ENCODE results near the gene NANOS2. TPM values are rescaled to one million over a fixed set of nuclear protein-coding genes. Genes with fewer than 3 reads are reported as not detected.

NANOS2 gene
- total and polyA plus RNA-seq, 2 experiments from 2014 or later, result not detected

DNA sequence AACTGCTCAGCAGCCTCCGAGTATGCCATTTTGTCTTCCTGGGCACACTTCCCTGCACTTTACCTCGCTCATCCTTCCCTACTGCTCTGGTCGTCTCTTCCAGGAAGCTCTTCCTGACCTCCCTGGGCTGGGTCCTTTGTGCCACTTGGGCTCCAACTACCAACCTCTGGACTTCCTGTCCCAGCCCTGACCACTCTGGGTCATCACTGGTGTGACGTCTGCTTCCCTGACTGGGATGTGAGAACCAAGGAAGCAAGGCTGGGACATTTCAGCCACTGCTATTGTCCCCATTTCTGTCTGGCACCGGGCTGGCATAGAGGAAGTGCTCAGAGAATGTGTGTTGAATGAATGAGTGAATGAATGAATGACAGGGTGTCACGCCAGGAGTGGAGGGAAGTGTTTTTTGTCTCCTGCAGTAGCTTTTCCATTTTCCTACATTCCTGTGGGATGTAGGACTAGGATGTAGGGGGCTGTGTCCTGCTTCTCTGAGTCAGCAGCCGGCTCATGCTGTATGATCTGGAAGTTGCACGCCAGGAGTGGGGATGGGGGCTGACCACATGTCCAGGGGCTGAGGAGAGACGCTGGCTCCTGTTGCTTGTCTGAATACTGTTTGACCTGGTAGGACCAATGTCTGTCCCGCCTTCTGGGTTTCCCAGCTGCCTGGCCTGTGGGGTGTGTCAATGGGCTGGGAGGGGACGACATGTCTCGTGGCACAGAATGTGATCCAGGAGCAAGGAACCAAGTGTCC is 44.4 kb upstream of the NANOS2 start:
- TF ChIP-seq EZH2 (IDR thresholded peaks at IDR 0.05; ENCODE audit: insufficient read depth, poor library complexity, severe bottlenecking) (no peak), EZH2phosphoT487 (IDR thresholded peaks at IDR 0.05; ENCODE audit: insufficient read depth, low read depth) (no peak)
- no peak for DNase-seq
- Histone ChIP-seq H3K36me3 (ENCODE audit: low read depth) (no peaks in the 10 kb centered on the region), H3K9me2 (ENCODE audit: insufficient read depth) (no peaks in the 10 kb centered on the region), H4K20me1 (ENCODE audit: insufficient read depth) (no peaks in the 10 kb centered on the region), H3K4me3 (no peak overlapping the region), H3K27ac (no peak overlapping the region), H3K9me3 (ENCODE audit: low read depth) (no peaks in the 10 kb centered on the region), H2AFZ (no peak overlapping the region), H3K4me1 (ENCODE audit: insufficient read depth) (no peaks in the 10 kb centered on the region), H3K79me2 (ENCODE audit: insufficient read depth) (no peaks in the 10 kb centered on the region), H3F3A (ENCODE audit: insufficient read depth) (no peaks in the 10 kb centered on the region), H3K4me2 (ENCODE audit: unreplicated experiment) (no peak overlapping the region), H3K9ac (no peak overlapping the region), H3K27me3 (replicated peaks; ENCODE audit: insufficient read depth) (peaks cover 16% of the 10 kb centered on the region)
- 51 to 53% methylated on average over 12 of the region's 12 CpGs for WGBS, 2 experiments (ENCODE audit: low coverage in 1 of 2, low lambda C conversion rate in 2 of 2, missing lambda C conversion rate in 2 of 2)
- in situ Hi-C loops (cut with MboI), result no loop called here

DNA sequence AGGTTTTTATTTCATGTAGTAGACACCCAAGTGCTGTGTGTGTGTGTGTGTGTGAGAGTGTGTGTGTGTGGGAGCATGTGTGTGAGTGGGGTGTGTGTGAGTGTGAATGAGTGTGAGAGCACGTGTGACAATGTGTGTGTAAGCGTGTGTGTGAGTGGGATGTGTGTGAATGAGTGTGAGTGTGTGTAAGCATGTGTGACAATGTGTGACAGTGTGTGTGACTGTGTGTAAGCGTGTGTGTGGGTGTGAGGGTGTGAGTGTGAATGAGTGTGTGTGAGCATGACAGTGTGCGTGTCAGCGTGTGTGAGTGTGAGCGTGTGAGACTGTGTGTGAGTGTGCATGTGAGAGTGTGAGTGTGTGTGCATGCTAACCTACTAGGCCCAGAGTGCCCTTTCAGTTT is 43.7 kb upstream of the NANOS2 start:
- Histone ChIP-seq H3K9me2 (ENCODE audit: insufficient read depth) (no peaks in the 10 kb centered on the region), H3F3A (ENCODE audit: insufficient read depth) (no peaks in the 10 kb centered on the region), H4K20me1 (ENCODE audit: insufficient read depth) (no peaks in the 10 kb centered on the region), H3K79me2 (ENCODE audit: insufficient read depth) (no peaks in the 10 kb centered on the region), H3K36me3 (ENCODE audit: low read depth) (no peaks in the 10 kb centered on the region), H3K4me2 (ENCODE audit: unreplicated experiment) (no peak overlapping the region), H2AFZ (no peak overlapping the region), H3K27me3 (replicated peaks; ENCODE audit: insufficient read depth) (peaks cover 16% of the 10 kb centered on the region), H3K9me3 (ENCODE audit: low read depth) (no peaks in the 10 kb centered on the region), H3K27ac (no peak overlapping the region), H3K9ac (no peak overlapping the region), H3K4me1 (ENCODE audit: insufficient read depth) (no peaks in the 10 kb centered on the region), H3K4me3 (no peak overlapping the region)
- in situ Hi-C loops (cut with MboI), result no loop called here
- DNase-seq, result no peak
- WGBS, 2 experiments (ENCODE audit: low coverage in 1 of 2, low lambda C conversion rate in 2 of 2, missing lambda C conversion rate in 2 of 2), result 59 to 69% methylated on average over 6 of the region's 6 CpGs
- no peak for TF ChIP-seq EZH2phosphoT487 (IDR thresholded peaks at IDR 0.05; ENCODE audit: insufficient read depth, low read depth)
- TF ChIP-seq EZH2 (IDR thresholded peaks at IDR 0.05; ENCODE audit: insufficient read depth, poor library complexity, severe bottlenecking), result no peak

DNA sequence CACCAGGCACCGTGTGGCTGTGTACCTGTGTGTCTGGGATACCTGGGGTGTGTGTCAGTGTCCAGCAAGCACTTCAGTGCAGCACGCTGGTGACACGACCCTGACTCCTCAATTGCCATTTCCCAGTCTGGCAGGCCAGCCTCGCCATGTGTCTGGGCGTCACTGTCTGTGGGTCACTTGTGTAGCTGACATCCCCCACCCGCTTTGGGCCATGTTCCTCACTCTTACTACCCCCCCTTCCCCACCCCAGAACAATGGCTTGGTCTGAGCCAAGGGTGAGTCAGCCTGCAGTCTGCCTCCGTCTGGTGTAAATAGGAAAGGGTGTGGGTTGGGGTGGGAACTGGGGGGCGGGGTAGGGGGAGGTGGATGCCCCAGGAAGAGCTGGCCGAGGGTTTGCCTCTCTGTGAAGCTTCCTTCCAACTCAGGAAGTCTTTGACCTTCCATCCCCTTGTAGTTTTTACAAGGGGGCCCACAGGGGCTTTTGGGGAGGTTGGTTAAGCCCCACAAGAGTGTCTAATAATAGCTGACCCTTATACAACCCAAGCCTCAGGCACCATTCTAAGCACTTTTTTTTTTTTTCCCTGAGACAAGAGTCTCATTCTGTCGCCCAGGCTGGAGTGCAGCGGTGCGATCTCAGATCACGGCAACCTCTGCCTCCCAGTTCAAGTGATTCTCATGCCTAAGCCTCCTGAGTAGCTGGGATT is 41.5 kb upstream of the NANOS2 start:
- no peak for TF ChIP-seq EZH2phosphoT487 (IDR thresholded peaks at IDR 0.05; ENCODE audit: insufficient read depth, low read depth)
- TF ChIP-seq EZH2 (IDR thresholded peaks at IDR 0.05; ENCODE audit: insufficient read depth, poor library complexity, severe bottlenecking), result no peak
- Histone ChIP-seq H3K27ac (no peak overlapping the region), H2AFZ (no peak overlapping the region)

DNA sequence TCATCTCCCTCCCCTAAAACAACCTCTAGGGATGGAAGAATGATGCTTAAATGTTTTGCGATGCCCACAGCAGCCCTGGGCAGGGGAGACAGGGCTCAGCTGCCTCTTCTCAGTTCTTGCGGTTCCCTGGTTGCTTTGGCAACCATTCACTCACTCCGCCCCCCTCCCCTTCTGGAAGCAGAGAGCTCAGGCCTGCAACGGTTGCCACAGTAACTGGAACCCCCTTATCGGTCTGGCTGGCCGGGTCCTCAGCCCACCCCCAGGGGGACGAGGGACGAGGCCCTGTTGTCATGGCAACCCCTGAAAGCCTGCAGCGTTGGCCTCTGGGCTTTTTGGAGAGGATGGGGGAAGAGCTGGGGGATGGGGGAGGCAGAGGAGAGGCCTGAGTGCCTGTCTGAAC is 39.6 kb upstream of the NANOS2 start:
- no peak for DNase-seq
- no peaks in the 10 kb centered on the region for H3F3A ChIP-seq (ENCODE audit: insufficient read depth)
- in situ Hi-C loops (cut with MboI), result no loop called here
- no peak overlapping the region for H3K9ac ChIP-seq
- no peaks in the 10 kb centered on the region for H3K9me3 ChIP-seq (ENCODE audit: low read depth)
- H3K27ac ChIP-seq, result no peak overlapping the region
- no peaks in the 10 kb centered on the region for H3K36me3 ChIP-seq (ENCODE audit: low read depth)
- H3K79me2 ChIP-seq (ENCODE audit: insufficient read depth), result no peaks in the 10 kb centered on the region
- H4K20me1 ChIP-seq (ENCODE audit: insufficient read depth), result no peaks in the 10 kb centered on the region
- H3K4me3 ChIP-seq, result no peak overlapping the region
- 6 to 8% methylated on average over 9 of the region's 9 CpGs for WGBS, 2 experiments (ENCODE audit: low coverage in 1 of 2, low lambda C conversion rate in 2 of 2, missing lambda C conversion rate in 2 of 2)
- no peaks in the 10 kb centered on the region for H3K4me1 ChIP-seq (ENCODE audit: insufficient read depth)
- no peak overlapping the region for H3K4me2 ChIP-seq (ENCODE audit: unreplicated experiment)
- H3K27me3 ChIP-seq (replicated peaks; ENCODE audit: insufficient read depth), result peaks cover 2% of the 10 kb centered on the region; the same call in 1 of the 2 replicates
- H3K9me2 ChIP-seq (ENCODE audit: insufficient read depth), result no peaks in the 10 kb centered on the region
- no peak overlapping the region for H2AFZ ChIP-seq
- TF ChIP-seq EZH2 (IDR thresholded peaks at IDR 0.05; ENCODE audit: insufficient read depth, poor library complexity, severe bottlenecking) (no peak), EZH2phosphoT487 (IDR thresholded peaks at IDR 0.05; ENCODE audit: insufficient read depth, low read depth) (no peak)

More for the DNA sequence above, 41.5 kb upstream of the NANOS2 start:
- Histone ChIP-seq H3K9ac (no peak overlapping the region), H3F3A (ENCODE audit: insufficient read depth) (no peaks in the 10 kb centered on the region), H3K4me3 (no peak overlapping the region), H3K36me3 (ENCODE audit: low read depth) (no peaks in the 10 kb centered on the region), H3K4me2 (ENCODE audit: unreplicated experiment) (no peak overlapping the region), H4K20me1 (ENCODE audit: insufficient read depth) (no peaks in the 10 kb centered on the region), H3K79me2 (ENCODE audit: insufficient read depth) (no peaks in the 10 kb centered on the region), H3K27me3 (replicated peaks; ENCODE audit: insufficient read depth) (peaks cover 10% of the 10 kb centered on the region), H3K4me1 (ENCODE audit: insufficient read depth) (no peaks in the 10 kb centered on the region), H3K9me2 (ENCODE audit: insufficient read depth) (no peaks in the 10 kb centered on the region), H3K9me3 (ENCODE audit: low read depth) (no peaks in the 10 kb centered on the region)
- no peak for DNase-seq
- in situ Hi-C loops (cut with MboI), result no loop called here
- 57 to 63% methylated on average over 12 to 13 of the region's 13 CpGs for WGBS, 2 experiments (ENCODE audit: low coverage in 1 of 2, low lambda C conversion rate in 2 of 2, missing lambda C conversion rate in 2 of 2)
